ENCODE data around the gene FBXO30. TPM values are rescaled to one million over a fixed set of nuclear protein-coding genes. Genes with fewer than 3 reads are reported as not detected.

The FBXO30 gene
- total and polyA plus RNA-seq, 4 donors: 0.90 to 15.5 (median 3.5) TPM

- WGBS: 82% methylated on average over 4 of the region's 4 CpGs
- H3K4me1 ChIP-seq (ENCODE audit: control insufficient read depth in 4 of 4, insufficient read depth in 4 of 4, low read length in 3 of 4): peaks cover 0 to 1% (median 0%) of the 10 kb centered on the region in 4 donors
- H3K27ac ChIP-seq (ENCODE audit: low read depth in 1 of 2, low read length in 2 of 2): no peak overlapping the region
- H3K9me3 ChIP-seq (ENCODE audit: control insufficient read depth in 4 of 4, low read length in 3 of 4): no peaks in the 10 kb centered on the region
- no peak overlapping the region for H3K4me3 ChIP-seq (ENCODE audit: low read depth in 1 of 3, low read length in 3 of 3)
- H3K9ac ChIP-seq (ENCODE audit: low read depth in 1 of 2, low read length in 2 of 2): no peak overlapping the region
- H3K27me3 ChIP-seq (ENCODE audit: control insufficient read depth in 4 of 4, insufficient read depth in 4 of 4, low read length in 3 of 4): no peaks in the 10 kb centered on the region
- H3K36me3 ChIP-seq (ENCODE audit: control insufficient read depth in 4 of 4, insufficient read depth in 3 of 4, low read depth in 1 of 4, low read length in 3 of 4): no peaks in the 10 kb centered on the region
- no peak for DNase-seq (ENCODE audit: low spot score)
- TF ChIP-seq, protein P1, sequence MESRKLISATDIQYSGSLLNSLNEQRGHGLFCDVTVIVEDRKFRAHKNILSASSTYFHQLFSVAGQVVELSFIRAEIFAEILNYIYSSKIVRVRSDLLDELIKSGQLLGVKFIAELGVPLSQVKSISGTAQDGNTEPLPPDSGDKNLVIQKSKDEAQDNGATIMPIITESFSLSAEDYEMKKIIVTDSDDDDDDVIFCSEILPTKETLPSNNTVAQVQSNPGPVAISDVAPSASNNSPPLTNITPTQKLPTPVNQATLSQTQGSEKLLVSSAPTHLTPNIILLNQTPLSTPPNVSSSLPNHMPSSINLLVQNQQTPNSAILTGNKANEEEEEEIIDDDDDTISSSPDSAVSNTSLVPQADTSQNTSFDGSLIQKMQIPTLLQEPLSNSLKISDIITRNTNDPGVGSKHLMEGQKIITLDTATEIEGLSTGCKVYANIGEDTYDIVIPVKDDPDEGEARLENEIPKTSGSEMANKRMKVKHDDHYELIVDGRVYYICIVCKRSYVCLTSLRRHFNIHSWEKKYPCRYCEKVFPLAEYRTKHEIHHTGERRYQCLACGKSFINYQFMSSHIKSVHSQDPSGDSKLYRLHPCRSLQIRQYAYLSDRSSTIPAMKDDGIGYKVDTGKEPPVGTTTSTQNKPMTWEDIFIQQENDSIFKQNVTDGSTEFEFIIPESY (IDR thresholded peaks at IDR 0.05): no peak
- no peak for TF ChIP-seq REST (IDR thresholded peaks at IDR 0.05)
- TF ChIP-seq MAX (IDR thresholded peaks at IDR 0.05): no peak
- TF ChIP-seq CTCF (IDR thresholded peaks at IDR 0.05; ENCODE audit: low read depth, low read length, missing input control): no peak
- no peak for TF ChIP-seq GABPA (IDR thresholded peaks at IDR 0.05 in 1 of 2, conservative IDR thresholded peaks at IDR 0.05 in 1 of 2)
- TF ChIP-seq NR2F2 (IDR thresholded peaks at IDR 0.05): no peak
- TF ChIP-seq EGR1 (IDR thresholded peaks at IDR 0.05; ENCODE audit: low read depth in 2 of 2): no peak
- TF ChIP-seq SP1 (IDR thresholded peaks at IDR 0.05): no peak
- TF ChIP-seq JUND (IDR thresholded peaks at IDR 0.05): no peak
- no peak for TF ChIP-seq ATF3 (IDR thresholded peaks at IDR 0.05)
- no peak for TF ChIP-seq FOXA1 (IDR thresholded peaks at IDR 0.05)
- no peak for TF ChIP-seq RAD21 (IDR thresholded peaks at IDR 0.05)
- no peak for TF ChIP-seq FOXA2 (IDR thresholded peaks at IDR 0.05)
- no peak for TF ChIP-seq TAF1 (conservative IDR thresholded peaks at IDR 0.05)
- TF ChIP-seq HNF4A (conservative IDR thresholded peaks at IDR 0.05): no peak
- TF ChIP-seq RXRA (IDR thresholded peaks at IDR 0.05): no peak
- no peak for TF ChIP-seq YY1 (IDR thresholded peaks at IDR 0.05)
- TF ChIP-seq HNF4G (IDR thresholded peaks at IDR 0.05): no peak
These were observed 30.4 kb upstream of the FBXO30 start for GRCh38 chr6:145844933-145845540.

Measured in liver (tissue), 9 donors.